GM18870 (cell line): ENCODE measurements around the gene PRKD1.

Source experiments
- ATAC-seq: cut with Tn5 transposase; IDR thresholded peaks from one replicate; pipeline ENCODE4 v1.9.1; 2021; ENCODE audit warnings: moderate library complexity; ENCODE audit not compliant: unreplicated experiment

Gene PRKD1

DNA sequence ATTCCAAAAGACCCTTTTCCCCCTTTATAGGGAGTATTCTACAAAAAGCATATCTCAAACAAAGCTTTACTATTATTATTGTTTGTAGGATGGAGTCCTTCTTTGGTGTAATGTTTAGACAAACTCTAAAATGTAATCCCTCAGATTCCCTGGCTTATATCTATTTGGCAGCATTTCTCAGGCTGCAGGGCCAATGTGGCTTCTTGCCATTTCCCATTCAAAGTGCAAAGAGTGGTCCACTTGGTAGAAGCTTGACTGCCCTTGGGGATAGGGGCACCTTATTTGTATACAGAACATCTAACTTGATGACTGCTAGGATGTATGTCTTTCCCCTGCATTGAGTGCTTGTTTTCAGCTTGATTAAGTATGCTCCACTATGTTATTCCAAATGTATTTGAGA lies 242.7 kb downstream of the PRKD1 start:
- ATAC-seq = no peak

- ATAC-seq = no peak
Observed at GRCh38 chr14:29682789-29683188, 244.9 kb downstream of the PRKD1 start.

DNA sequence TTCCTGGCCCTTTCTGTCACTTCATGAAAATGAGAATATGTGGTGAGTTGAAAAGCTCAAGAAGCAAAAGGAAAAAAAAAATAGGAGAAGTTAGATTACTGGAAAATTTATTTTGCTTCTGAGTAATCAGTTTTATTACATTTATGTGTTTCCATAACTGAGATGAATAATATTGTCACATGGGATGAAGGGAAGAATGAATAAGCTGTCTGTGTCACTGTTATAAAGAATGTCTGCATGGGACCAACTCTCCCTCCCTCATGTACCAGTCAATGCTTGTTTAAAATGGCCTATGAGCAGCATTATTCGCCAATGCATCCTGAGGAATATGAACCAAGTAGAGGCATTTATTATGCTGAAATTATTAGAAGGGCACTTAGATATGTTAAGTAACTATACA lies 246.3 kb downstream of the PRKD1 start:
- no peak for ATAC-seq

DNA sequence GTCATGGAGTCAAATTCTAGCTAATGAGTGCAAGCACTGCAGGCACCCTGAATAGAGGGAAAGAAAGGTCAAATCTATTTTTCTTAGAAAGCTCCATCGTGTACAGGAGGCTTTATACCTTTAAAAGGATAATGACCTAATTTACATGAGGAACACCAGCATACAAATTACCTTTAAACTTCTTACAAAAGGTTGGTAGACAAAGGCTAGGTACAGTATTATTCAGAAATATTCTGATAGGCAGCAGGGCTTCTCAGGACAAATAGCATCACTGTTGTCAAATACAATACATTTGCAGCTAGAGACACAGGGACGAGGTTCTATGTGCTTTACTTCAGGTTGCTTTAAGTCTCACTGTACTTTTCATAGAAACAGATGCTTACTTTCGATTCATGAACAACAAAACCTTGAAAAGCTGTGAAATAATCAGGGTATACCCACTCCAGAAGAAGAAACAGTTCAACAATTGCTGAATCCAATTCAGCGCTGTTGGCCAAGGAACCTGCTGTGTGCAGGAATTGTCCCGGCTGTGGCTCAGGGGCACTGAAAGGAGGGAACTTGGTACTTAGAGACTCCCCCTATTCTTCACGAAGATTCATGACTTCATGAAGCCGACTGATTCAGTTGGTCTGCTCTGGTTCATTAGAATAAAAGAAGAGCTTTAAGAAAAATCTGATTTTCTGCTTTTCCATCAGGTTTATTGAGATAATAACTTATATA lies 252.9 kb downstream of the PRKD1 start:
- no peak for ATAC-seq

DNA sequence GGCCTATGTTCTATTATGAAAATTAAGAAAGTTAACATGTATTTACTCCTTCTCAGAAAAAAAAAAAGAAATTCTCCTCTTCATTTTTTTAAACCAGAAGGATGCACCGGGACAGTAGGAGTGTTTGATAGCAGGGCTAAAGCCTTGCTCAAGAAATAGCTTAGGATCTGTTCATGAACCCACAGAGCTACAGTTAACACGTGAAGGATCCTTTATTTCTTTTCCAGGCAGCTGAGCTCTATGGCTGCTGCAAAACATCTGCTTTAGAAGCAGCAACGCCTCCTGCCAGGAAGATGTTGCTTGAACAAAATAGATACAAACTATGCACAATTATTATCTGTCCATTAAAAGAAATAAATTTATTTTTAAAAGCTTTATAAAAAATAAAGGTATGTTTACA lies 254.8 kb downstream of the PRKD1 start:
- ATAC-seq = no peak

DNA sequence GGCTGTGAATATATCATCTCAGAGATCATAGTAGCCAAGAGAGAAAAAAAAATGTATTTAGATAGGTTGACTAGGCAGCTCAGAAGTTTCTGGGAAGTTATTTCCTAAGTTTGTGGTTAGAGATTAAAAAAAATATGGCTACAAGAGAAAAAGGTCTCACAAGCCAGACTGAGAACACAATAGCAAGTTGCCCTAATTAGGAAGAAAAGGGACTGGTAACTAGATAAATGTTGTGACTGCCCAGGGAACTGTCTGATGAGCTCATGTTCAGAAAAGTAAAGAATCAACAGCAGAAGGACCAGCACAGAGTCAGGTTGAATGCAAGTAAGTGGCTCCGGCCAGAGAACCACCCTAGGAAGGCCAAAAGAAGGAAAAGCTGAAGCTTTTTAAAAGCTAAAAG lies 256.6 kb downstream of the PRKD1 start:
- ATAC-seq = no peak

DNA sequence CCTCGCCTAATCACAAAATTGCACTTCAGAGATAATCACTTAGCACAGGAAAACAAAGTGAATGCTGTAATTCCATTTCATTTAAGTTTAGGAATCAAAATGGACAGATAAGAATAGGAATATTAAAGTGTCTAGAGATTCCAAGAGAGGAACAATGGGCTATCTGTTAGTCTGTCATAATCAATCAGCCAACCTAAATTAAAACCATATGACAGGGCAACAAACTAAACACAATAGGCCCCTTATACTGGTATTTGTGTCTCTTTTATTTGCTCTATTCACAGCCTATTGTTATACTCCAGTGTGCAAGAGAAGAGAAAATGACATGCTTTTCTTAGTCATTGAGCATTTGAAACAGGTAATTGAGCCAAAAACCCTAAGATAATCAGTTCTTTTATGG lies 259.4 kb downstream of the PRKD1 start:
- ATAC-seq = no peak

GRCh38 chr14:29664515-29664914 lies 263.1 kb downstream of the PRKD1 start:
- ATAC-seq = no peak

DNA sequence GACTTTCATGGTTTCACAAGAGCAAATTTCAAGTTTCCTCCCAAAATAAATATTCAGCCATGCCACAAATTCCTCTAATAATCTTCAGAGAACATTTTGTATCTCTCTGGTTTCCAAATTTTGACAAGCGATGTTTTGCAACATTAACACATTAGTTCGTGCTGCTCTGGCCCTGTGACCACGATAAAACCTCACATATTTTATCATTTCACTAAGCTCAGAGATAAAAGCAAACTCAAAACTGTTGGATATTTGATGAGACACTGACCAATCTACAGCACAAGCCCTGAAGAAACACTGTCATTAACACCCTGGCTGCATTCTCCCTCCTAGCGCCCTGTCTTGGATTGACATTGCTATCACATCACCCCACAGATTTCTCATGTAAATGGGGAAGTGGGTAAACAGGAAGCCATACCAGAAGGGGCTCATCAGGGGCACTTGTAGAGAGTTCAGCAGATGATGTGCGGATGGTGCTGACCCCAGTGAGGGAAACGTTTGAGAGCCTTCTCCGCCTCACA lies 264.3 kb downstream of the PRKD1 start:
- no peak for ATAC-seq

DNA sequence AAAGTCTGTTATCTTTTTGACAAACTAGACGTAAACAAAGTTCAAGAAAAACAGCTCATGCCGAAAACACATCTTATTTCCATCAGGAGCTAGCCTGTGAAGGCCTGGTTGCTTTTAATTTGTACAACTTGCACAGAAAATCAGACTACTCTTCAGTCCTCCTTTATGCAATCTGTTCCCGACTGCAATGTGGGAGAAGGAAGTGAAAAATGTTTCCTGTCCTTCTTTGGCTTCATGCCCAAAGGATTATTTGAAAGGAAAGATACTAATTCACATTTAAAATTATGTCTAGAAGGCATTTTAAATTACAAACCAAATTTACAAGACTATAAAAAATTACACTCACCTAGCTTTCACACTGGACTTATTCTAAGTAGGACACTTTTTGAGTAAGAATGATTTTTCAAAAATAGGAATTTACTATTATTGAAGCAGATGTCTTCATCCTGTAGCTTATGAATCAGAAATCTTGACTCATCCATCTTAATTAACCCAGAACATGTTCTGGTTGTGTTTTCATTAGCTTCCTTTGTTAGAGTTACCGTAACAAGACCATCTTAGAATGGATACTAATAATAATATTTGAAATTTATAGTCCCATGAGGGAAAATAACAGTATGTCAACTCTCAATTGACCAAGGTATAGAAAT lies 272.6 kb downstream of the PRKD1 start:
- no peak for ATAC-seq

GRCh38 chr14:29653303-29653702 lies 274.3 kb downstream of the PRKD1 start:
- no peak for ATAC-seq

DNA sequence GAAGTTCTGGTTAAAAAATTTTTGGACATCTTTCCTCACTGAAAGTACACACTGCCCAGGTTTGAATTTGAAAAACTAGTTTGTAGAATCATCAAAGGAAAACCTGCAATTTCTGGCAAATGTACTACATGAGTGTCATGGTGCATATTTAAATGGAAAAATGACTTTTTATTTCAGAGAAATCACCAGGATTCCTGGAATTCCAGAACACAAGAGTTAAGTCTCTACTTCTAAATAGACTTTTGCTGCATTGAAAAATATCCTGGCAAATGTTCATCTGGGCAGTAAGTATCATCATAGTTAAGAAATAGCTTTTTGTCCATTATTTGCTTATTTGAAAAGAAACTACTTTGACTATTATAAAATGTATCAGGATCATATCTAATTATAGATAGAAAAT lies 275.1 kb downstream of the PRKD1 start:
- no peak for ATAC-seq

- ATAC-seq = no peak
Observed at GRCh38 chr14:29650554-29651269, 276.9 kb downstream of the PRKD1 start.

DNA sequence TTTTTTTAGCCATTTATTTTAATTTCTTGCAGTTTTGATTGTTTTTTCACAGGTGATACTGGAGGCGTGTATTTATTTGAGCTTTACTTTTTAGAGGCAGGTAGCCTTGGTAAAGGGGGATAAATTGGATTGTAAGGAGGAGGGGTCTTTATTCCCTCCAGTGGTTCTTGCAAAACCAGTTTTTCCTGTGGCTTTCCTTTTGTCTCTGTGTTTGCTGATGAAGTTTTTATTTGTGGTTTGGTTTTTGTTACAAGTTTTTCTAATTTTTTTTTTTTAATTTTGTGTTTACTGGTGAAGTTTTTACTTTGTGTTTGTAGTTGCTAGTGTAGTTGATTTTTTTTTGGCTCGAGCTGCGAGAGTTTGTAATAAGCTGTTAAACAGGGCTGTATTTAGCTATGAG lies 278.5 kb downstream of the PRKD1 start:
- ATAC-seq = no peak

DNA sequence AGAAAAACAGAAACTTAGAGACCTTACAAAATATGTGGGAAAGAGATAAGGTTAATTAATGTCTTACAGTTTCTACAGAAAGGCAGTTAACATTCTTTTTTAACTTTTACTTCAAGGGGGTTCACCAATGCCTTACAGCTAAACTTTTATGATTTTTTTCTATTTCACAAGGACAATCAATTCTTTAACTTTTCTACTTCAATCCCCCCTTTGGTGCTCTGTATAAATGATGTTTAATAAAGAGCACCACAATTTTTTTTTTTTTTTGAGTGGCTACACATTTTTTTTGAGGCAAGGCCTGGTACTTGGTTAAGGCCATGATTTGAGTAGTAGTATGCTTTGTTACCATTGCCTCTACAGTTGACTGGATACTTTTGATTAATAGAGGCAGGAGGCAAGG lies 279.6 kb downstream of the PRKD1 start:
- no peak for ATAC-seq

DNA sequence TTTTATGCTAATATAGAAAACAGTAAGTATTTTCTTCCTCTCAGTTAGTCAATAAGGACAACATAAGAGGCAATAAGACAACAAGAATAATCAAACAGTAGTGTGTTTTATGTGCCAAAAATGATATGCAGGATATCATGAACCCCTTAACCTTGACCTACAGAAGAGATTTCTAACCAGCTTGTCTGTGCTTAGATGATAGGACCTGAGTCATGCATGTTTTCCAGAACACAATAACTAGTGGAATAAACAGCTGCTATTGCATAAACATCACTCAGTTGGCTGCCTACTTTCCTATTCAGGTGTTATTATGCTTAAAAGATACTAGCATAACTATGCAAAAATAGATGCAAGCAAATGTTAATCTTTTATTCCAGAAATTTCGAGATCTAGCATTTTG lies 282.5 kb downstream of the PRKD1 start:
- no peak for ATAC-seq

DNA sequence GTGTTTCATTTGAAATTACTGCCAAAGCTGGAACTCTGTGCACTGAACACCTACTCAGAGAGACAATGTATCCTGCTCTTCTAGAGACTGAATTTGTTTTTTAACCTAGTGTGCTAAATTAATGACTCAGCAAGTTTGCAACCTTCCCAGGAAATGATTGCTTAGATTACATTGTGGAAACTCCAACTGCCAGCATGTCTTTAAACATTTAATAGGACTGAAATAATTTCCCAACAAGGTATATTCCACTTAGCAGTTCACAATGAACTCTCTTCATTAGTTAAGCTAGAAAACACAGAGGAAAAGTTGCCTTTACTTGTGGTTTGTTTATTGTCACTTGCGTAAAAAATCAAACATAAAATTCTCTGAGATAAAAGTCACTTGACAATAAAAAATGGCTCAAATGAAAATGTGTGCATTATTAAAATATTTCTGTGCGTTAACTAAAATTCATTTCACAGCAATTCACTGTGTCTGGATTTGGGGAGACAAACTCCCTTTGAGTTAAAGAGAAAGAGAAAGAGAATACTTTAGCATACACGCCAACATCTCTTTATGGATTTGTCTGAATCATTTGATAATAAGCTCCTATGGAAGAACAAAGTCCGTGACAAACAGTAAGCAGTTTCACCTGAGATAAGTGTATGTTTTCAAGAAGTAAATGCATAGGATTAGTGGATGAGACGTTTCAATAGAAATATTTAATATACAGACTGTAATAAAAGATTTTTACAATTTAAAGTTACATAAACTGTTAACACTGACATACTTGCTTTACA lies 284.0 kb downstream of the PRKD1 start:
- no peak for ATAC-seq

GRCh38 chr14:29637411-29637810 lies 290.2 kb downstream of the PRKD1 start:
- ATAC-seq = no peak

DNA sequence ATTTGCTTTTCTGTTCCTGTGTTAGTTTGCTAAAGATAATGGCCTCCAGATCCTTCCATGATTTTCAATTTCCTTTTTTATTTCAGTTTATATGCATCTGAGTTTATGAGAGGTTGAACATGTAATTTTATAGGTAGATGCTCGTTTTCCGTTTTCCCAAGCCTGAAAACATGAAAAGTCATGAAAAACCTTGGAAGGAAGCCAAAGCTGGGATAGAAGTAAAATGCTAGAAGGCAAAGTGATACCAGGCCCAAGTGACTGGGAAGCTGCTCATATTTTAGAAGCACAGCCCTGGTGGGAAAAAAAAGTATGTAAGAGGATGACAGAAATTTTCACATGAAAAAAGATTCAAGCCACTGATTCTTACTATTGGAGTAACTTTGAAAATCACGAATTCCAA lies 290.8 kb downstream of the PRKD1 start:
- ATAC-seq = no peak

GRCh38 chr14:29630566-29631160 lies 297.0 kb downstream of the PRKD1 start:
- no peak for ATAC-seq

GRCh38 chr14:29629839-29630238 lies 297.8 kb downstream of the PRKD1 start:
- ATAC-seq = no peak
